Measurements from ENCODE around the gene RHNO1.

The RHNO1 gene

GRCh38 chr12:2886768-2887450 is 9.9 kb downstream of the RHNO1 start:
- no peaks in the 10 kb centered on the region for H3K9me3 ChIP-seq (ENCODE audit: control insufficient read depth, insufficient read depth, low read length)
- H3K36me3 ChIP-seq (ENCODE audit: control insufficient read depth, insufficient read depth, low read length), result peaks cover 35% of the 10 kb centered on the region
- H3K9ac ChIP-seq (ENCODE audit: low read depth, low read length), result no peak overlapping the region
- no peak overlapping the region for H3K27ac ChIP-seq (ENCODE audit: low read depth, low read length)
- H3K4me3 ChIP-seq (ENCODE audit: low read depth, low read length), result no peak overlapping the region
- H3K4me1 ChIP-seq (ENCODE audit: control insufficient read depth, insufficient read depth, low read length), result peaks cover 5% of the 10 kb centered on the region
- no peaks in the 10 kb centered on the region for H3K27me3 ChIP-seq (ENCODE audit: control insufficient read depth, insufficient read depth, low read length)

- H3K36me3 ChIP-seq (ENCODE audit: control insufficient read depth, insufficient read depth, low read length), result peaks cover 35% of the 10 kb centered on the region
- peak overlapping the region; percentile 39 for H3K9ac ChIP-seq (ENCODE audit: low read depth, low read length)
- H3K9me3 ChIP-seq (ENCODE audit: control insufficient read depth, insufficient read depth, low read length), result no peaks in the 10 kb centered on the region
- peaks cover 2% of the 10 kb centered on the region for H3K4me1 ChIP-seq (ENCODE audit: control insufficient read depth, insufficient read depth, low read length)
- H3K27me3 ChIP-seq (ENCODE audit: control insufficient read depth, insufficient read depth, low read length), result no peaks in the 10 kb centered on the region
- H3K4me3 ChIP-seq (ENCODE audit: low read depth, low read length), result peak overlapping the region; percentile 71
- peak overlapping the region; percentile 78 for H3K27ac ChIP-seq (ENCODE audit: low read depth, low read length)
Measured at GRCh38 chr12:2890001-2890387, 13.0 kb downstream of the RHNO1 start.

- Histone ChIP-seq H3K27me3 (ENCODE audit: control insufficient read depth, insufficient read depth, low read length) (no peaks in the 10 kb centered on the region), H3K4me1 (ENCODE audit: control insufficient read depth, insufficient read depth, low read length) (0 out of 2 replicates have a peak, but pooled peaks cover 3% of the 10 kb centered on the region), H3K4me3 (ENCODE audit: low read depth, low read length) (peak within 1 kb of the TSS; percentile 71), H3K36me3 (ENCODE audit: control insufficient read depth, insufficient read depth, low read length) (peaks cover 35% of the 10 kb centered on the region), H3K9ac (ENCODE audit: low read depth, low read length) (peak within 1 kb of the TSS; percentile 42), H3K9me3 (ENCODE audit: control insufficient read depth, insufficient read depth, low read length) (no peaks in the 10 kb centered on the region), H3K27ac (ENCODE audit: low read depth, low read length) (peak within 1 kb of the TSS; percentile 80)
Measured at GRCh38 chr12:2890388-2891239, 13.6 kb downstream of the RHNO1 start, which contains the start of gene TULP3. Gene TULP3 (plus strand): TSS chr12:2890891. CDS start chr12:2890948, 57 bp downstream.

- H3K9me3 ChIP-seq (ENCODE audit: control insufficient read depth, insufficient read depth, low read length), result no peaks in the 10 kb centered on the region
- H3K9ac ChIP-seq (ENCODE audit: low read depth, low read length), result peak overlapping the region; percentile 42
- peak overlapping the region; percentile 71 for H3K4me3 ChIP-seq (ENCODE audit: low read depth, low read length)
- H3K27ac ChIP-seq (ENCODE audit: low read depth, low read length), result peak overlapping the region; percentile 80
- H3K36me3 ChIP-seq (ENCODE audit: control insufficient read depth, insufficient read depth, low read length), result peaks cover 28% of the 10 kb centered on the region
- no peaks in the 10 kb centered on the region for H3K27me3 ChIP-seq (ENCODE audit: control insufficient read depth, insufficient read depth, low read length)
- 0 out of 2 replicates have a peak, but pooled peaks cover 3% of the 10 kb centered on the region for H3K4me1 ChIP-seq (ENCODE audit: control insufficient read depth, insufficient read depth, low read length)
Measured at GRCh38 chr12:2891240-2892053, 14.4 kb downstream of the RHNO1 start.

- Histone ChIP-seq H3K9me3 (ENCODE audit: control insufficient read depth, insufficient read depth, low read length) (no peaks in the 10 kb centered on the region), H3K27me3 (ENCODE audit: control insufficient read depth, insufficient read depth, low read length) (no peaks in the 10 kb centered on the region), H3K4me1 (ENCODE audit: control insufficient read depth, insufficient read depth, low read length) (0 out of 2 replicates have a peak, but pooled peaks cover 3% of the 10 kb centered on the region), H3K36me3 (ENCODE audit: control insufficient read depth, insufficient read depth, low read length) (peaks cover 20% of the 10 kb centered on the region), H3K27ac (ENCODE audit: low read depth, low read length) (no peak overlapping the region), H3K4me3 (ENCODE audit: low read depth, low read length) (no peak overlapping the region), H3K9ac (ENCODE audit: low read depth, low read length) (no peak overlapping the region)
Measured at GRCh38 chr12:2892246-2892645, 15.2 kb downstream of the RHNO1 start.

- H3K4me3 ChIP-seq (ENCODE audit: low read depth, low read length), result no peak overlapping the region
Measured at GRCh38 chr12:2893007-2893406, 16.0 kb downstream of the RHNO1 start.

GRCh38 chr12:2895051-2895451 is 18.0 kb downstream of the RHNO1 start:
- Histone ChIP-seq H3K27me3 (ENCODE audit: control insufficient read depth, insufficient read depth, low read length) (no peaks in the 10 kb centered on the region), H3K9ac (ENCODE audit: low read depth, low read length) (no peak overlapping the region), H3K4me1 (ENCODE audit: control insufficient read depth, insufficient read depth, low read length) (0 out of 2 replicates have a peak, but pooled peaks cover 3% of the 10 kb centered on the region), H3K36me3 (ENCODE audit: control insufficient read depth, insufficient read depth, low read length) (no peaks in the 10 kb centered on the region), H3K4me3 (ENCODE audit: low read depth, low read length) (no peak overlapping the region), H3K27ac (ENCODE audit: low read depth, low read length) (no peak overlapping the region), H3K9me3 (ENCODE audit: control insufficient read depth, insufficient read depth, low read length) (no peaks in the 10 kb centered on the region)

More at GRCh38 chr12:2893007-2893406, 16.0 kb downstream of the RHNO1 start:
- Histone ChIP-seq H3K27ac (ENCODE audit: low read depth, low read length) (no peak overlapping the region), H3K9ac (ENCODE audit: low read depth, low read length) (no peak overlapping the region), H3K27me3 (ENCODE audit: control insufficient read depth, insufficient read depth, low read length) (no peaks in the 10 kb centered on the region), H3K4me1 (ENCODE audit: control insufficient read depth, insufficient read depth, low read length) (0 out of 2 replicates have a peak, but pooled peaks cover 3% of the 10 kb centered on the region), H3K36me3 (ENCODE audit: control insufficient read depth, insufficient read depth, low read length) (peaks cover 14% of the 10 kb centered on the region), H3K9me3 (ENCODE audit: control insufficient read depth, insufficient read depth, low read length) (no peaks in the 10 kb centered on the region)

- no peak overlapping the region for H3K9ac ChIP-seq (ENCODE audit: low read depth, low read length)
- H3K27me3 ChIP-seq (ENCODE audit: control insufficient read depth, insufficient read depth, low read length), result no peaks in the 10 kb centered on the region
- 0 out of 2 replicates have a peak, but pooled peaks cover 3% of the 10 kb centered on the region for H3K4me1 ChIP-seq (ENCODE audit: control insufficient read depth, insufficient read depth, low read length)
- no peak overlapping the region for H3K27ac ChIP-seq (ENCODE audit: low read depth, low read length)
- H3K4me3 ChIP-seq (ENCODE audit: low read depth, low read length), result no peak overlapping the region
- H3K36me3 ChIP-seq (ENCODE audit: control insufficient read depth, insufficient read depth, low read length), result no peaks in the 10 kb centered on the region
- H3K9me3 ChIP-seq (ENCODE audit: control insufficient read depth, insufficient read depth, low read length), result no peaks in the 10 kb centered on the region
Measured at GRCh38 chr12:2895511-2895910, 18.5 kb downstream of the RHNO1 start.

GRCh38 chr12:2897418-2897817 is 20.4 kb downstream of the RHNO1 start:
- H3K9me3 ChIP-seq (ENCODE audit: control insufficient read depth, insufficient read depth, low read length), result no peaks in the 10 kb centered on the region
- no peak overlapping the region for H3K27ac ChIP-seq (ENCODE audit: low read depth, low read length)
- no peaks in the 10 kb centered on the region for H3K36me3 ChIP-seq (ENCODE audit: control insufficient read depth, insufficient read depth, low read length)
- H3K4me3 ChIP-seq (ENCODE audit: low read depth, low read length), result no peak overlapping the region
- H3K27me3 ChIP-seq (ENCODE audit: control insufficient read depth, insufficient read depth, low read length), result no peaks in the 10 kb centered on the region
- H3K4me1 ChIP-seq (ENCODE audit: control insufficient read depth, insufficient read depth, low read length), result peaks cover 7% of the 10 kb centered on the region; the same call in 1 of the 2 replicates
- H3K9ac ChIP-seq (ENCODE audit: low read depth, low read length), result no peak overlapping the region

- no peak overlapping the region for H3K4me3 ChIP-seq (ENCODE audit: low read depth, low read length)
- H3K27ac ChIP-seq (ENCODE audit: low read depth, low read length), result no peak overlapping the region
- no peak overlapping the region for H3K9ac ChIP-seq (ENCODE audit: low read depth, low read length)
- no peaks in the 10 kb centered on the region for H3K36me3 ChIP-seq (ENCODE audit: control insufficient read depth, insufficient read depth, low read length)
- H3K27me3 ChIP-seq (ENCODE audit: control insufficient read depth, insufficient read depth, low read length), result no peaks in the 10 kb centered on the region
- H3K4me1 ChIP-seq (ENCODE audit: control insufficient read depth, insufficient read depth, low read length), result peaks cover 3% of the 10 kb centered on the region; the same call in 1 of the 2 replicates
- no peaks in the 10 kb centered on the region for H3K9me3 ChIP-seq (ENCODE audit: control insufficient read depth, insufficient read depth, low read length)
Measured at GRCh38 chr12:2900642-2901041, 23.6 kb downstream of the RHNO1 start.

Measured in HUES48 (cell line).